Neuronal stem cell (in vitro differentiated cells): ENCODE measurements around the gene MRPL52.
A peak's percentile ranks its signal among the peaks of the same experiment; 100 is the strongest.

Experiments
- DNase-seq: peaks from one replicate; pipeline ENCODE4 v3.0.0-alpha.2; 2013; ENCODE audit warnings: low spot score
- H2AFZ ChIP-seq: one replicate; pipeline ENCODE4 v1.6.1; 2013; ENCODE audit warnings: mild to moderate bottlenecking, low read length, inconsistent platforms
- H2AK5ac ChIP-seq: 2 replicates; pipeline ENCODE4 v1.6.1; 2013; ENCODE audit warnings: low read depth, mild to moderate bottlenecking, inconsistent platforms, low read length, moderate library complexity, mixed read lengths
- H2BK120ac ChIP-seq: 2 replicates; pipeline ENCODE4 v1.6.1; 2013; ENCODE audit warnings: low read depth, mild to moderate bottlenecking, inconsistent platforms, low read length, moderate library complexity, mixed read lengths
- H2BK12ac ChIP-seq: one replicate; pipeline ENCODE4 v1.6.1; 2013; ENCODE audit warnings: low read length, inconsistent platforms
- H2BK15ac ChIP-seq: 2 replicates; pipeline ENCODE4 v1.6.1; 2013; ENCODE audit warnings: mild to moderate bottlenecking, low read length, inconsistent platforms, mixed read lengths
- H2BK5ac ChIP-seq: one replicate; pipeline ENCODE4 v1.6.1; 2013; ENCODE audit warnings: inconsistent platforms, mild to moderate bottlenecking, low read length, moderate library complexity
- H3K14ac ChIP-seq: one replicate; pipeline ENCODE4 v1.6.1; 2013; ENCODE audit warnings: low read length, inconsistent platforms
- H3K18ac ChIP-seq: 2 replicates; pipeline ENCODE4 v1.6.1; 2013; ENCODE audit warnings: low read length, inconsistent platforms
- H3K23ac ChIP-seq: 2 replicates; pipeline ENCODE4 v1.6.1; 2013; ENCODE audit warnings: low read depth, mild to moderate bottlenecking, mixed read lengths, low read length, inconsistent platforms; ENCODE audit not compliant: poor library complexity
- H3K27ac ChIP-seq: replicated peaks from 3 replicates; pipeline ENCODE4 v1.5.1; 2013; ENCODE audit warnings: low read length, inconsistent platforms
- H3K27me3 ChIP-seq, 3 experiments: 2 replicates each; pipeline ENCODE4 v1.6.1; 2013; ENCODE audit warnings: low read length in 3 of 3, mild to moderate bottlenecking in 2 of 3, inconsistent platforms in 1 of 3, low read depth in 1 of 3, mixed read lengths in 1 of 3, moderate library complexity in 1 of 3; ENCODE audit not compliant: control insufficient read depth in 3 of 3, insufficient read depth in 3 of 3
- H3K36me3 ChIP-seq, 2 donors: replicated peaks in 1 of 2; 2 replicates each; pipeline ENCODE4 v1.6.1; 2013; ENCODE audit warnings: low read length in 2 of 2; ENCODE audit not compliant: control insufficient read depth in 2 of 2, insufficient read depth in 2 of 2
- H3K4ac ChIP-seq: 2 replicates; pipeline ENCODE4 v1.6.1; 2013; ENCODE audit warnings: inconsistent platforms, mild to moderate bottlenecking, low read length, moderate library complexity
- H3K4me1 ChIP-seq, 2 donors: 1 replicate in 1 of 2; 2 replicates in 1 of 2; pipeline ENCODE4 v1.6.1; 2013; ENCODE audit warnings: low read length in 2 of 2, low read depth in 1 of 2; ENCODE audit not compliant: control insufficient read depth in 2 of 2, insufficient read depth in 1 of 2
- H3K4me2 ChIP-seq: one replicate; pipeline ENCODE4 v1.6.1; 2013; ENCODE audit warnings: mild to moderate bottlenecking, low read length, inconsistent platforms; ENCODE audit not compliant: insufficient read depth, poor library complexity, severe bottlenecking
- H3K4me3 ChIP-seq, 2 donors: 2 replicates each; pipeline ENCODE4 v1.5.1; 2013; ENCODE audit warnings: low read length in 2 of 2, mild to moderate bottlenecking in 2 of 2, inconsistent platforms in 1 of 2, moderate library complexity in 1 of 2
- H3K79me1 ChIP-seq: one replicate; pipeline ENCODE4 v1.6.1; 2013; ENCODE audit warnings: low read depth, mild to moderate bottlenecking, inconsistent platforms, low read length, moderate library complexity
- H3K9ac ChIP-seq: one replicate; pipeline ENCODE4 v1.6.1; 2013; ENCODE audit warnings: mild to moderate bottlenecking, low read depth, low read length, inconsistent platforms; ENCODE audit not compliant: poor library complexity
- H3K9me3 ChIP-seq, 2 donors: replicated peaks in 1 of 2; 2 replicates each; pipeline versions ENCODE3 to v1.6.1; 2013; ENCODE audit warnings: low read length in 2 of 2, mild to moderate bottlenecking in 2 of 2, inconsistent platforms in 1 of 2, low read depth in 1 of 2, mixed read lengths in 1 of 2, moderate library complexity in 1 of 2; ENCODE audit not compliant: control insufficient read depth in 2 of 2, insufficient read depth in 1 of 2
- H4K8ac ChIP-seq: one replicate; pipeline ENCODE4 v1.6.1; 2013; ENCODE audit warnings: low read depth, mild to moderate bottlenecking, inconsistent platforms, low read length, moderate library complexity
- H4K91ac ChIP-seq: one replicate; pipeline ENCODE4 v1.6.1; 2013; ENCODE audit warnings: low read length, low read depth, mild to moderate bottlenecking, inconsistent platforms; ENCODE audit not compliant: poor library complexity
- WGBS, 2 donors: extraction: QIAGEN DNeasy Blood & Tissue Kit; methylation state at CpG; one replicate each; pipeline ENCODE4 v1.1.7; 2013; ENCODE audit warnings: missing lambda C conversion rate in 2 of 2, mixed read lengths in 1 of 2; ENCODE audit not compliant: insufficient read length in 2 of 2, insufficient replicate concordance in 1 of 2; ENCODE audit errors: extremely low coverage in 2 of 2; 5-methylcytosine and 5-hydroxymethylcytosine counted together

MRPL52 gene

DNA sequence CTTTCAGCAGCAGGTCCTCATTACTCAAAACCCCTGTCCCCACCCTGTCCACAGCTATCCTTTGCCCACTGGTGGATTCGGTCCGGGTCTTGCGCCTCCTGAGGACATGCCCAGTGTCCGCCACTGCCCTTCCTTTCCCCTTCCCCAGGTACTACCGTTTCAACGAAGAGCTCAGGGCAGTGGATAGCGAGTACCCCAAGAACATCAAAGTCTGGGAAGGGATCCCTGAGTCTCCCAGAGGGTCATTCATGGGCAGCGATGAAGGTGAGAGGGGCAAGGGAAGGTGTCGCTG, 15.4 kb downstream of the MRPL52 start:
- Histone ChIP-seq H3K4me1 (peaks cover 15% of the 10 kb centered on the region in 2 donors), H2BK120ac (no peak overlapping the region), H3K27ac (no peak overlapping the region), H4K8ac (no peak overlapping the region), H2BK12ac (no peak overlapping the region), H3K14ac (no peak overlapping the region), H3K9me3 (no peaks in the 10 kb centered on the region), H4K91ac (no peak overlapping the region), H3K27me3 (no peaks in the 10 kb centered on the region), H3K4ac (no peak overlapping the region), H3K79me1 (peaks cover 2% of the 10 kb centered on the region), H3K4me3 (no peak overlapping the region), H3K23ac (no peak overlapping the region), H2BK5ac (no peak overlapping the region), H2AK5ac (no peak overlapping the region), H3K18ac (no peak overlapping the region), H3K4me2 (no peak overlapping the region), H2AFZ (no peak overlapping the region), H3K9ac (no peak overlapping the region), H3K36me3 (peaks cover 0 to 4% of the 10 kb centered on the region in 2 donors), H2BK15ac (no peak overlapping the region)
- no CpG with 5 or more reads among the region's 9 CpGs for WGBS, 2 donors
- no peak for DNase-seq

DNA sequence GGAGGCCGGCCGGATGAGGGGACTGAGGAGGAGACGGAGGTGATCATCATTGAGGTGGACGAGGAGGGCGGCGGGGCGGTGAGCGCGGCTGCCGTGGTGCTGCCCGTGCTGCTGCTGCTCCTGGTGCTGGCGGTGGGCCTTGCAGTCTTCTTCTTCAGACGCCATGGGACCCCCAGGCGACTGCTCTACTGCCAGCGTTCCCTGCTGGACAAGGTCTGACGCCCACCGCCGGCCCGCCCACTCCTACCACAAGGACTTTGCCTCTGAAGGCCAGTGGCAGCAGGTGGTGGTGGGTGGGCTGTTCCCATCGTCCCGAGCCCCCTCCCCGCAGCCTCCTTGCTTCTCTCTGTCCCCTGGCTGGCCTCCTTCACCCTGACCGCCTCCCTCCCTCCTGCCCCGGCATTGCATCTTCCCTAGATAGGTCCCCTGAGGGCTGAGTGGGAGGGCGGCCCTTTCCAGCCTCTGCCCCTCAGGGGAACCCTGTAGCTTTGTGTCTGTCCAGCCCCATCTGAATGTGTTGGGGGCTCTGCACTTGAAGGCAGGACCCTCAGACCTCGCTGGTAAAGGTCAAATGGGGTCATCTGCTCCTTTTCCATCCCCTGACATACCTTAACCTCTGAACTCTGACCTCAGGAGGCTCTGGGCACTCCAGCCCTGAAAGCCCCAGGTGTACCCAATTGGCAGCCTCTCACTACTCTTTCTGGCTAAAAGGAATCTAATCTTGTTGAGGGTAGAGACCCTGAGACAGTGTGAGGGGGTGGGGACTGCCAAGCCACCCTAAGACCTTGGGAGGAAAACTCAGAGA, 16.3 kb downstream of the MRPL52 start:
- Histone ChIP-seq H2AFZ (no peak overlapping the region), H2BK15ac (no peak overlapping the region), H3K4me3 (no peak overlapping the region), H3K14ac (no peak overlapping the region), H4K8ac (no peak overlapping the region), H3K79me1 (peaks cover 2% of the 10 kb centered on the region), H3K4me2 (no peak overlapping the region), H2AK5ac (peak overlapping the region; percentile 30), H3K18ac (no peak overlapping the region), H3K9ac (no peak overlapping the region), H2BK5ac (no peak overlapping the region), H3K4me1 (peaks cover 15% of the 10 kb centered on the region in 2 donors), H3K23ac (no peak overlapping the region), H3K4ac (peak overlapping the region; percentile 79), H4K91ac (no peak overlapping the region), H3K27ac (no peak overlapping the region), H3K27me3 (no peaks in the 10 kb centered on the region), H3K36me3 (peaks cover 0 to 4% of the 10 kb centered on the region in 2 donors), H2BK12ac (no peak overlapping the region), H3K9me3 (no peaks in the 10 kb centered on the region), H2BK120ac (no peak overlapping the region)
- WGBS, 2 donors, result no CpG with 5 or more reads among the region's 26 CpGs
- DNase-seq, result no peak

DNA sequence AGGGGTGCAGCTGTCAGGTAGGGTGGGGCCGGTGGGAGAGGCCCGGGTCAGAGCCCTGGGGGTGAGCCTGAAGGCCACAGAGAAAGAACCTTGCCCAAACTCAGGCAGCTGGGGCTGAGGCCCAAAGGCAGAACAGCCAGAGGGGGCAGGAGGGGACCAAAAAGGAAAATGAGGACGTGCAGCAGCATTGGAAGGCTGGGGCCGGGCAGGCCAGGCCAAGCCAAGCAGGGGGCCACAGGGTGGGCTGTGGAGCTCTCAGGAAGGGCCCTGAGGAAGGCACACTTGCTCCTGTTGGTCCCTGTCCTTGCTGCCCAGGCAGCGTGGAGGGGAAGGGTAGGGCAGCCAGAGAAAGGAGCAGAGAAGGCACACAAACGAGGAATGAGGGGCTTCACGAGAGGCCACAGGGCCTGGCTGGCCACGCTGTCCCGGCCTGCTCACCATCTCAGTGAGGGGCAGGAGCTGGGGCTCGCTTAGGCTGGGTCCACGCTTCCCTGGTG, 17.2 kb downstream of the MRPL52 start:
- Histone ChIP-seq H2AFZ (no peak overlapping the region), H3K27ac (no peak overlapping the region)

DNA sequence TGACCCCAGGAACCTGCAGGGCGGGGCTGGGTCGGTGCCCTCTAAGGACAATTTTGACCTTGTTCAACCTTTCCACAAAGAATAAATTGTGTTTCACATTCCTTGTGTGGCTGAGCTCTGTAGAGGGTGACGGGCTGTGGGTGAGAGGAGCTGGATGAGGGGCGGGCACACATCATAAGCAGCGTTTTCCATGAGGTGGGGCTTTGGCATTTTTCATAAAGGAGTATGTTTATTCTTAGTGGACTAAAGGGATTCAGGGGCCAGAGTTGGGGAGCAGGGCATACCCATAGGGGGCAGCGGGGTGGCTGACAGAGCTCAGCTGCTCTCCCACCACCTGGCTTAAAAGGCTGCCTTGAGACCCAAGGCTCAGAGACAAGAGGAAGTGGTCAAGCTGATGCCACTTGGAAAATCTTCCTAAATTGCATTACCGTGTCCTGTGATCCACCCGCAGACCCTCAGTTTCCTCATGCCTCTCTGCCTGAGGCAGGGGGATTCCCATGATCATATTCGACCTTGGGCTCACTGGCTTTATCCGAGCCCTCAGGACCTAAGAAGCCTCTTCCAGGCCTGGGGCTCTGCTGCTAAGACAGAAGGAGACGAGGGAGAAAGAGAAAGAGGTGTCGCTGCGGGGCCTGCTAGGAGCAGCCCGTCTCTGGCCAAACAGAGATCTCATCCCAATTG, 18.1 kb downstream of the MRPL52 start:
- no peaks in the 10 kb centered on the region for H3K27me3 ChIP-seq
- no peak overlapping the region for H3K4me3 ChIP-seq
- no peak overlapping the region for H3K9ac ChIP-seq
- peaks cover 2% of the 10 kb centered on the region for H3K79me1 ChIP-seq
- no peak for DNase-seq
- no peak overlapping the region for H3K14ac ChIP-seq
- no peak overlapping the region for H4K91ac ChIP-seq
- H2AK5ac ChIP-seq, result no peak overlapping the region
- H2AFZ ChIP-seq, result peak overlapping the region; percentile 68
- no peak overlapping the region for H2BK120ac ChIP-seq
- H2BK12ac ChIP-seq, result no peak overlapping the region
- no peak overlapping the region for H3K4ac ChIP-seq
- no peak overlapping the region for H3K4me2 ChIP-seq
- H3K4me1 ChIP-seq, result peaks cover 15% of the 10 kb centered on the region in 2 donors
- H3K27ac ChIP-seq, result no peak overlapping the region
- H3K36me3 ChIP-seq, result peaks cover 0 to 4% of the 10 kb centered on the region in 2 donors
- H3K9me3 ChIP-seq, result no peaks in the 10 kb centered on the region
- peak overlapping the region; percentile 61 for H3K18ac ChIP-seq
- peak overlapping the region; percentile 45 for H2BK15ac ChIP-seq
- no CpG with 5 or more reads among the region's 14 CpGs for WGBS, 2 donors
- no peak overlapping the region for H2BK5ac ChIP-seq
- H4K8ac ChIP-seq, result no peak overlapping the region
- no peak overlapping the region for H3K23ac ChIP-seq

More for the DNA sequence above, 17.2 kb downstream of the MRPL52 start:
- Histone ChIP-seq H4K91ac (no peak overlapping the region), H3K4me1 (peaks cover 15% of the 10 kb centered on the region in 2 donors), H4K8ac (peak overlapping the region; percentile 72), H3K14ac (no peak overlapping the region), H2BK120ac (peak overlapping the region; percentile 36), H3K23ac (peak overlapping the region; percentile 25), H2BK12ac (peak overlapping the region; percentile 86), H2AK5ac (peak overlapping the region; percentile 68), H3K4ac (no peak overlapping the region), H3K36me3 (peaks cover 0 to 4% of the 10 kb centered on the region in 2 donors), H3K79me1 (peaks cover 2% of the 10 kb centered on the region), H2BK5ac (peak overlapping the region; percentile 88), H2BK15ac (peak overlapping the region; percentile 38), H3K27me3 (no peaks in the 10 kb centered on the region), H3K9ac (peak overlapping the region; percentile 53), H3K4me2 (no peak overlapping the region), H3K9me3 (no peaks in the 10 kb centered on the region), H3K18ac (peak overlapping the region; percentile 13), H3K4me3 (no peak overlapping the region)
- WGBS, 2 donors, result no CpG with 5 or more reads among the region's 11 CpGs
- no peak for DNase-seq
